ENCODE data around the gene FLNC. TPM values are rescaled to one million over a fixed set of nuclear protein-coding genes. Genes with fewer than 3 reads are reported as not detected.

FLNC gene
- total and polyA plus RNA-seq, 9 of the 15 experiments (the other 6 are each of a cell fraction or from before 2014, with no cell fraction given) = 0.90 to 155 (median 28.8) TPM

DNA sequence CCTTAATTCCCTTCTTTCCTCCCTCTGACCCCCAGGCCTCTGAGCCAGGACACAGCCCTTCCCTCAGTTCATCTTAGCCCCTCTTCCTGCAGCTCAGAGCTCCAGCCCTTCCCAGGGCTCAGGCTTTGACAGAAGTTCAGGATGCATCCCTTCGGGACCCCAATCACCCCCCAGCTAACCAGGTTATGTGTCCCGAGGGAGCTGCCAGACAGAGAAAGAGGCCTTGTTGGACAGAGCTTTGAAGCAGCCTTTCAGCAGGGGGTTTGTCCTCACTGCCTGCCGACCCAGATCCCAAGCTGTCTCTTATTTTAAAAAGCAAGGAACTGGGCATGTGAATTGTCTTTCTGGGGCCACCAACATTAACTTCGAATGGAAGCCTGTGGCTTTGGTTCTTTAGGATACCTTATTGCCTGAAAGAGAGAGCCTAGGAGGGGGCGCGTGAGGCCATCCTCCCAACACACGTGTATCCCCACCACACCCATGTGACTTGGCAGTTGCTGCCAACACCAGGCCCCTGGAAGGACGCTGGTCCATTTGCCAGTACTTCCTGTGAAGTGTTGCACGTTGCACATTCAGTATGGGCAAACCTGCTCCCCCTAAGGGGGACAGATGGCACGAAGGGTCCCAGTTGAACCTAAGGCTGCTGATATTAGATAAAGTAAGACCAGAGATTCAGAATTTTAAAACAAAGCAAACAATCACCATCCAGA is 37.6 kb upstream of the FLNC start (continued):
- TF ChIP-seq, protein P1, sequence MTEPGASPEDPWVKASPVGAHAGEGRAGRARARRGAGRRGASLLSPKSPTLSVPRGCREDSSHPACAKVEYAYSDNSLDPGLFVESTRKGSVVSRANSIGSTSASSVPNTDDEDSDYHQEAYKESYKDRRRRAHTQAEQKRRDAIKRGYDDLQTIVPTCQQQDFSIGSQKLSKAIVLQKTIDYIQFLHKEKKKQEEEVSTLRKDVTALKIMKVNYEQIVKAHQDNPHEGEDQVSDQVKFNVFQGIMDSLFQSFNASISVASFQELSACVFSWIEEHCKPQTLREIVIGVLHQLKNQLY (CRISPR knock-in tag; conservative IDR thresholded peaks at IDR 0.05) = peak in 1 of 2 experiments; percentile 55; a peak in 1 of 4 replicates
- TF ChIP-seq ATF1 (CRISPR knock-in tag; IDR thresholded peaks at IDR 0.05) (no peak), ATF1 (tag; IDR thresholded peaks at IDR 0.05) (peak; percentile 37), TEAD1 (CRISPR knock-in tag; IDR thresholded peaks at IDR 0.05) (no peak), ARID2 (IDR thresholded peaks at IDR 0.05) (no peak), U2AF2 (optimal IDR thresholded peaks at IDR 0.05; ENCODE audit: low read depth, low read length) (no peak), ZNF76 (CRISPR knock-in tag; IDR thresholded peaks at IDR 0.05; ENCODE audit: borderline replicate concordance) (peak; percentile 46; the same call in 1 of the 2 replicates), SAFB (IDR thresholded peaks at IDR 0.05; ENCODE audit: borderline replicate concordance, low read depth, low read length) (no peak), ARID1B (IDR thresholded peaks at IDR 0.05) (0 out of 2 replicates have a peak, but pooled peaks have one; percentile 11), CHD4 (IDR thresholded peaks at IDR 0.05; ENCODE audit: insufficient read depth, insufficient replicate concordance, low read depth, low read length, poor library complexity, severe bottlenecking) (no peak)
- TF ChIP-seq, protein P2, sequence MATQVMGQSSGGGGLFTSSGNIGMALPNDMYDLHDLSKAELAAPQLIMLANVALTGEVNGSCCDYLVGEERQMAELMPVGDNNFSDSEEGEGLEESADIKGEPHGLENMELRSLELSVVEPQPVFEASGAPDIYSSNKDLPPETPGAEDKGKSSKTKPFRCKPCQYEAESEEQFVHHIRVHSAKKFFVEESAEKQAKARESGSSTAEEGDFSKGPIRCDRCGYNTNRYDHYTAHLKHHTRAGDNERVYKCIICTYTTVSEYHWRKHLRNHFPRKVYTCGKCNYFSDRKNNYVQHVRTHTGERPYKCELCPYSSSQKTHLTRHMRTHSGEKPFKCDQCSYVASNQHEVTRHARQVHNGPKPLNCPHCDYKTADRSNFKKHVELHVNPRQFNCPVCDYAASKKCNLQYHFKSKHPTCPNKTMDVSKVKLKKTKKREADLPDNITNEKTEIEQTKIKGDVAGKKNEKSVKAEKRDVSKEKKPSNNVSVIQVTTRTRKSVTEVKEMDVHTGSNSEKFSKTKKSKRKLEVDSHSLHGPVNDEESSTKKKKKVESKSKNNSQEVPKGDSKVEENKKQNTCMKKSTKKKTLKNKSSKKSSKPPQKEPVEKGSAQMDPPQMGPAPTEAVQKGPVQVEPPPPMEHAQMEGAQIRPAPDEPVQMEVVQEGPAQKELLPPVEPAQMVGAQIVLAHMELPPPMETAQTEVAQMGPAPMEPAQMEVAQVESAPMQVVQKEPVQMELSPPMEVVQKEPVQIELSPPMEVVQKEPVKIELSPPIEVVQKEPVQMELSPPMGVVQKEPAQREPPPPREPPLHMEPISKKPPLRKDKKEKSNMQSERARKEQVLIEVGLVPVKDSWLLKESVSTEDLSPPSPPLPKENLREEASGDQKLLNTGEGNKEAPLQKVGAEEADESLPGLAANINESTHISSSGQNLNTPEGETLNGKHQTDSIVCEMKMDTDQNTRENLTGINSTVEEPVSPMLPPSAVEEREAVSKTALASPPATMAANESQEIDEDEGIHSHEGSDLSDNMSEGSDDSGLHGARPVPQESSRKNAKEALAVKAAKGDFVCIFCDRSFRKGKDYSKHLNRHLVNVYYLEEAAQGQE (IDR thresholded peaks at IDR 0.05; ENCODE audit: borderline replicate concordance) = no peak
- TF ChIP-seq, protein P2 (CRISPR knock-in tag; IDR thresholded peaks at IDR 0.05; ENCODE audit: low read depth) = 0 out of 2 replicates have a peak, but pooled peaks have one; percentile 40
- TF ChIP-seq, protein P3, sequence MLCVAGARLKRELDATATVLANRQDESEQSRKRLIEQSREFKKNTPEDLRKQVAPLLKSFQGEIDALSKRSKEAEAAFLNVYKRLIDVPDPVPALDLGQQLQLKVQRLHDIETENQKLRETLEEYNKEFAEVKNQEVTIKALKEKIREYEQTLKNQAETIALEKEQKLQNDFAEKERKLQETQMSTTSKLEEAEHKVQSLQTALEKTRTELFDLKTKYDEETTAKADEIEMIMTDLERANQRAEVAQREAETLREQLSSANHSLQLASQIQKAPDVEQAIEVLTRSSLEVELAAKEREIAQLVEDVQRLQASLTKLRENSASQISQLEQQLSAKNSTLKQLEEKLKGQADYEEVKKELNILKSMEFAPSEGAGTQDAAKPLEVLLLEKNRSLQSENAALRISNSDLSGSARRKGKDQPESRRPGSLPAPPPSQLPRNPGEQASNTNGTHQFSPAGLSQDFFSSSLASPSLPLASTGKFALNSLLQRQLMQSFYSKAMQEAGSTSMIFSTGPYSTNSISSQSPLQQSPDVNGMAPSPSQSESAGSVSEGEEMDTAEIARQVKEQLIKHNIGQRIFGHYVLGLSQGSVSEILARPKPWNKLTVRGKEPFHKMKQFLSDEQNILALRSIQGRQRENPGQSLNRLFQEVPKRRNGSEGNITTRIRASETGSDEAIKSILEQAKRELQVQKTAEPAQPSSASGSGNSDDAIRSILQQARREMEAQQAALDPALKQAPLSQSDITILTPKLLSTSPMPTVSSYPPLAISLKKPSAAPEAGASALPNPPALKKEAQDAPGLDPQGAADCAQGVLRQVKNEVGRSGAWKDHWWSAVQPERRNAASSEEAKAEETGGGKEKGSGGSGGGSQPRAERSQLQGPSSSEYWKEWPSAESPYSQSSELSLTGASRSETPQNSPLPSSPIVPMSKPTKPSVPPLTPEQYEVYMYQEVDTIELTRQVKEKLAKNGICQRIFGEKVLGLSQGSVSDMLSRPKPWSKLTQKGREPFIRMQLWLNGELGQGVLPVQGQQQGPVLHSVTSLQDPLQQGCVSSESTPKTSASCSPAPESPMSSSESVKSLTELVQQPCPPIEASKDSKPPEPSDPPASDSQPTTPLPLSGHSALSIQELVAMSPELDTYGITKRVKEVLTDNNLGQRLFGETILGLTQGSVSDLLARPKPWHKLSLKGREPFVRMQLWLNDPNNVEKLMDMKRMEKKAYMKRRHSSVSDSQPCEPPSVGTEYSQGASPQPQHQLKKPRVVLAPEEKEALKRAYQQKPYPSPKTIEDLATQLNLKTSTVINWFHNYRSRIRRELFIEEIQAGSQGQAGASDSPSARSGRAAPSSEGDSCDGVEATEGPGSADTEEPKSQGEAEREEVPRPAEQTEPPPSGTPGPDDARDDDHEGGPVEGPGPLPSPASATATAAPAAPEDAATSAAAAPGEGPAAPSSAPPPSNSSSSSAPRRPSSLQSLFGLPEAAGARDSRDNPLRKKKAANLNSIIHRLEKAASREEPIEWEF (CRISPR knock-in tag; IDR thresholded peaks at IDR 0.05) = no peak
